GM18505 (cell line): Measurements from ENCODE around the gene TMEM154.

Source experiments
- ATAC-seq: cut with Tn5 transposase; IDR thresholded peaks from one replicate; pipeline ENCODE4 v1.9.1; 2021; ENCODE audit not compliant: unreplicated experiment
- POLR2A ChIP-seq: IDR thresholded peaks from 4 replicates; pipeline ENCODE4 v1.6.1; 2011; ENCODE audit warnings: borderline replicate concordance; ENCODE audit not compliant: insufficient read depth, insufficient read length; ENCODE audit errors: extremely low read depth

The TMEM154 gene

DNA sequence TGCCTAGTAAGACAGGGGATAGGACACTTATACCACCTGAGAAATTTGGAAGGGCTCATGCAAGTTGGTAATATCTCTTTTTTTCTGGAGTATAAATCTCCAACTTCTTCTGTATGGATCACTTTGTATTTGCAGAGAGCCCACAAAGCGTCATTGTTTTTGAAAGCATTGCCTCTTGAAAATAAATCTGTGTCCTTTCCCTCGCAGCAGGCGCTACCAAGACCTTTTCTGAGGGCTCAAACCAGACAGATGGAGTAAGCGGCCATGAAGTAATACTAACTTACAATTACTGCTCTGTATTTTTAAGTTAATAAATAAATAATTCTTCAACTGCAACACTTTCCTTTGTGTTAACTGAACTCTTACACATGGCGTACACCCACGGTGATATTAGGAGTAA is 87.9 kb downstream of the TMEM154 start:
- TF ChIP-seq POLR2A: no peak
- ATAC-seq: no peak

DNA sequence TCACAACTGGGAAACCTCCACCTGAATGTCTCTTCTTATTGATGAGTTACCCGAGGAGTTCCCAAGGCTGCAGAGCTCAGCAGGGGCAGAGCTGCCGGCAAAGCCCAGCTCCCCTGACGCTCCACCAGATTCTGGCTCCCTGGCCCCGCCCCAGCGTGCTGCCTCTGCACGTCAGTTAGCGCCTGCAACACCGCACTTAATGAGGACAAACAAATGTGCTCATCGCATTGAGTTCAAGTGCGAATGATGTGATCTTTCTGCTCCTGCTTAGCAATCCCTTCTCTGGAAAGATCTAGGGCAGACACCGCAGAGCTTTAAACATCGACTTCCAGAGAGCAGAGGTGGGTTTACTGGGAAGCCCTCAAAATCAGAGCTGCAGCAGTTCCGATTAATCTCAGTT is 88.4 kb downstream of the TMEM154 start:
- ATAC-seq: no peak
- no peak for TF ChIP-seq POLR2A

DNA sequence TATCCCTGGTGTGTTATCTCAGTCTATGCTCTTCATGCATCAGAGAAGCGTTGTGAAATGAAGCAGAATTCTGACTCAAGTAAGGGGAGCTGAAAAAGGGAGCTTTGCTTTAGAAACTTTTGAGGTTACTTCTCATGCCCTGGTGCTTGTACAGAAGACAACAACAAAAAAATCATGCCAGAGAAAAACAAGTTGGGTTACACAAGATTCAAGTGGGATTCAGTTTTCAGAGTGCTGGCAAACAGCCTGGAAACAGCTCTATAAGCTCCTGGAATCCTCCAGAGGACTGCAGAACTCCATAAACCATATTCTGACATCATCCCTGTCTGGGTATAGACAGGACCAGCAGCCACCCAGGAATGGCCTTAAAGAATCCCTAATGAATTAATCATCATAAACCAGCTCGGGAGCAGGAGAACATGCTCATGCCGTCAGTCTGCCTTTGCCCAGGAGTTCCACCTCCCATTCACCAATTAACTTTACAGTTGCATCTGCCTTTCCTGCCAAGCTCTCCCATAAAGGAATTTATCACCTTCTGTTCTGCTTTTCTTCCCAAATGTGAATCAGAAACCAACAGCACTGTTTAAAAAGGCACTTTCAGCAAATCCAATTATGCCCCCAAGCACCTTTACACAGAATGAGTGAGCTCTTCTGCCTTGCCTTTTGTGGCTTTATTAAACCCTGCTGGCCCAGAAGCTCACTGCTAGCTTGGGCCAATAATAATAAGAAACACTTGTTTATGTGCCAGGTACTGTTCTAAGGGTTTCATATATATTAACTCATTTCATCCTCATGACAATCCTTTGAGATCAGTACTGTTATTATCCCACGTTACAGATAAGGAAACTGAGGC is 89.4 kb downstream of the TMEM154 start:
- TF ChIP-seq POLR2A: no peak
- no peak for ATAC-seq

DNA sequence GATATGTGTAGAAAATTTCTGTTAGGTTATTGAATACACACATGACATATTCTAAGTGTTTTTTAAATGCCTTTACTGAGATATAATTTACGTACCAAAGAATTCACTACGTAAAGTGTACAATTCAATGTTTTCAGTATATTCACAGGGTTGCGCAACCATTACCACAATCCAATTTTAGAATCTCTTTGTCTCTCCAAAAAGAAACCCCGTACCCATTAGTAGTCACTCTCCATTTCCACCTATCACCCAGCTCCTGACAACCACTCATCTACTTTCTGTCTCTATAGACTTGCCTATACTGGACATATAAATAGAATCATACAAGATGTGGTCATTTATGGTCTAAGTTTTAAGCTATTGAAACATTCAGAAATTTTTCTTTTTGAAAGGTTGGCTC is 90.9 kb downstream of the TMEM154 start:
- no peak for ATAC-seq
- no peak for TF ChIP-seq POLR2A

DNA sequence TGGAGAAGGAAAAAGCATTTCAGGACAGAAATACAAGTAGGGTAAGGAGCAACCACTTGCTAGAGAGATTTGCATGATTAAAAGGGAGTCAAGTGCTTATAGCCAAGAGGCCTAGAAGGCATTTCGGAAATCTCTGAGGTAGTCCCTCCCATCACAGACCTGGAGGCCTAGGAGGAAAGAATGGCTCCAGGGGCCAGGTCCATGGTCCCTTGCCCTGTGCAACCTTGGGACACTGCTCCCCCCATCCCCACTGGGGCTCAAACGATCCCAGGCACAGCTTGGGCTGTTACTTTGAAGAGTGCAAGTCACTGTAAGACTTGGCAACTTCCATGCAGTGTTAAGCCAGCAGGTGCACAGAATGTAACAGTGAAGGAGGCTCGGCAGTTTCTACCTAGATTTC is 92.7 kb downstream of the TMEM154 start:
- ATAC-seq: no peak
- TF ChIP-seq POLR2A: no peak

DNA sequence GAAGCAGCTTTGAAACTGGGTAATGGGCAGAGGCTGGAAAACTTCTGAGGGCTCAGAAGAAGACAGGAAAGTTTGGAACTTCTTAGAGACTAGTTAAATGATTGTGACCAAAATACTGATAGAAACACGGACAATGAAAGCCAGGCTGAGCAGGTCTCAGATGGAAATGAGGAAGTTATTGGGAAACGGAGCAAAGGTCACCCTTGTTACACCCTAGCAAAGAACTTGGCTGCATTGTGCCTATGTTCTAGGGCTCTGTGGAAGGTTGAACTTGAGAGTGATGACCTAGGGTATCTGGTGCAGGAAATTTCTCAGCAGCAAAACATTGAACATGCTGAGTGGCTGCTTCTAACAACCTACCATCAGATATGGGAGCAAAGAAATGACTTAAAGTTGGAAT is 93.1 kb downstream of the TMEM154 start:
- TF ChIP-seq POLR2A: no peak
- ATAC-seq: no peak

DNA sequence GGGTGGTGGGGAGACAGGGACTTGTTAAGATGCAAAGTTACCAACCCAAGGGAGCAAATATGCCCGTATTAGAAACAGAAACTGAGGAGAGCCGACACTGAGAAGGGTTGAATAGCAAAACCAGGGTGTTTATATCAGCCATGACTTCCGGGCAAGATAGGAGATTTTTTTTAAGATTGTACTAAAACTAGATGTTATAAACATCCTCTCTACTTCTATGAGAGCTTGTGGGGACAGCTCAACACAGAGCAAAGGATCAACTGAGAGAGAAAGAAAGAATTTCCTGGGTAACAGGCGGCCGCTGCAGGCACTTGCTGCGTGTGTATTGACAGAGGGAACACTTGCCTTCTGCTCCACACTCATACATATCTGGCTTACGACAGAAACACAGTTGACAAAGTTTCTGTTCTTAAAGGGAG is 94.8 kb downstream of the TMEM154 start:
- TF ChIP-seq POLR2A: peak; percentile 21
- no peak for ATAC-seq

DNA sequence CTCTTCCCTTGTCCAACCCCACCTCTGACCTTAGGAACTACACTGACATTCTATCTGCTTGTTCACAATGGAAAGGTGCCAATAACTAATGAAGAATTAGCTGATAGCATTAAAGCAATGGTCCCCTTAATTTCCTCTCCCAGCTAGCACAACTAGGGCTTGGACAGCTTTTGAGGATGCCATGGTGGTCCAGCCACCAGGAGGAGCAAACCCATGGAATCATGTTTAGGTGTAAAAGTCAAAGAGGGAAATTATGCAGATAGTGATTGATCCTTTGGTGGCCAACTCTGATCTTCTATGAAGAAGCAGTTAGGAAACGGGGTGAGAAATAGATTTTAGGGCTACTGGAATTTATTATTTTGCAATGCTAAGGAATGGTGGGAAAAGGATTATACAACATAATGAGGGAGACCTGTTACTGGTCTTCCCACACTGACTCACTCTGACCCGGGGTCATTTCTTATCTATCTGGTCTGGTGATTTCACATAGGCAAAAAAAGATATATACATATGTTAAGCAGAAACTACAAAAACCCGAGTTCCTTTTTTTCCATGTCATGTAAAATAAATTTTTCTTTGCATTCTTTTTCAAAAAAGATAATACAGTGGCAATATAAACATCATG is 98.1 kb downstream of the TMEM154 start:
- no peak for ATAC-seq
- TF ChIP-seq POLR2A: no peak

DNA sequence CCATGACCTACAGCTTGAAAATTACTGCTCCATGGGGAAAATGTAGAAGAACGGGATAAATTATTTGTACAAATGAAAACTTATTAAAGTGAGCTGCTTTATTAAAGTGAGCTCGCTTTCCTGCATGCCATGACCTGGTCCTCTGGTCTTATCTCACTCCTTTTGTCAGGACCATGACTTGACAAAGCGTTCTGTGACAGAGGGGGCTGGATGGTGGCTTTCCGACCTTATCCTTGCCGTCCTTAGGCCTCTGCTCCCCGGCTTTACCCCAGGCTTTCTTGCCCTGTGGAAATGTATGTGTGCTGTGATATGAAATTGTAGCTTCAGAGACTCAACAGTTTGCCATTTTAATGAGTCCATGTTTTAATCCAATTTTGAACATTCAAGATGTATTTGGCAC is 99.9 kb downstream of the TMEM154 start:
- no peak for ATAC-seq
- TF ChIP-seq POLR2A: no peak

DNA sequence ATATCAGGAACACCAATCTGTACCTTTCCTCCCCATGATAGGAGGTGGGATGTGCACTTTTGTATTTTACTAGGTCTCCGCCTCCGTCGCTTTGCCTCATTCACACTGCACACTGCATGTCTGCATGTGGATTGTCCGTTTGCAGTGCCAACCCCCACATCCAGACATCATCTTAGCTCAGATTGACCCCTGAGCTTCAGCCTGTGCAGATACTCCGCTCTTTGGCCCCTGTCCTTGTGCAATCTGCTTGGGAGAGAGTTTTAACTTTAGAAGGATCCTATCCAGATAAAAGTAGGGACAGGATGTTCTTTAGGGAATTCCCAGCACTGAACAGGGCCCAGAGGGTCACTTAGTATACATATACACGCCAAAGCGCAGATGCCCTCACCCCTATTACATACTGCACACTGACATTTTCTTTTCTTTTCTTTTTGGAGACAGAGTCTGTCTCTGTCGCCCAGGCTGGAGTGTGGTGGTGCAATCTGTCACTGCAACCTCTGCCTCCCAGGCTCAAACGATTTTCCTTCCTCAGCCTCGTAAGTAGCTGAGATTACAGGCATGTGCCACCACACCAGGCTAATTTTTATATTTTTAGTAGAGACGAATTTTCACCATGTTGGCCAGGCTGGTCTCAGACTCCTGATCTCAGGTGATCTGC is 100.6 kb downstream of the TMEM154 start:
- no peak for TF ChIP-seq POLR2A
- ATAC-seq: no peak

DNA sequence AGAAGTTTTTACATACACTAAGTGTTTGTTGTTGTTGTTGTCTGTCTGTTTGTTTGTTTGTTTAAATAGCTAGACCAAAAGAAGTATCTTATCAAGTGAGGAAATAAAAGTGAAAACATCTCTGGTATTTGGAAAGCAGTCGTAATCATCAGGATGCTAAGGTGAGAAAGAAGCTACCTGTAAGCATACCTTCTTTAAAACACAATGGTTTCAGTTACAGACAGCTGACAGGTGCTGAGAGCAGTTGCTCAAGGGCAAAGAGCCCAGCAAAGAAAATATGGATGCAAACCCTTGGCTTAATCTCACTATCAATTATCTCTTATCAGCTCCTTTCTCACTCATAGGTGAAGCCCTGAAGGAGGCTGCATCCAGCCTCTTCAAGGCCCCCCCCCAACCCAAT is 101.1 kb downstream of the TMEM154 start:
- no peak for ATAC-seq
- no peak for TF ChIP-seq POLR2A

DNA sequence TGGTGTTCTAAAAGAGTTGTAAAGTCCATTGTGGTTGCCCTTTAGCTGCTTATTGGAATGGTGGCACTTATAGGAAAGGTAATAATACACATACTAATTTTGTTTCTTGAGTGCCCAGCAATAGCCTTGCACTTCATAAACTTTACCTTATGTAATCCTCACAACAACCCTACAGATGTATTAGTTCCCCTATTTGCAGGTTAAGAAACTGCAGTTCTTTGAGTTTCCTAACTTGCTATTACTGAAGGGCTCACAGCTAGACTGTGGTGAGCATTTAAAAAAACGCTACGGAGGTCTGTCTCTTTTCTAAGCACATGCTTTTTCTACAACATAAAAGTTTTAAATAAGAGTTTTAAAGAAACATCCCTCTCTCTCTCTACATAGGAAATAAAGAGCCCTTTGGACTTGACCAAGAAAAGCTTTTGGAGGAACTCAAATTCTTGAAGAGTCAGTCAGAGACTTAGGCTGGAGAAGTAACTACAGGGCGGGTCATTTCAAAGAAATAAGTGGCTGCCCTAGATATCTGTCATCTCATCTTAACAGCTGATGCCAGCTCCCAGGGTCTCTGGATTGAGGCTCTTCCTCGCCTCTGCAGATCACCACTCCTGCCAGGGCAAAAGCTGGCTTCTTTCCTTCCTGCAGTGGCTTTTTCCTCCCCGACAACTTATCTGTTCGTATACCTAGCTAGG is 101.9 kb downstream of the TMEM154 start:
- TF ChIP-seq POLR2A: no peak
- no peak for ATAC-seq

DNA sequence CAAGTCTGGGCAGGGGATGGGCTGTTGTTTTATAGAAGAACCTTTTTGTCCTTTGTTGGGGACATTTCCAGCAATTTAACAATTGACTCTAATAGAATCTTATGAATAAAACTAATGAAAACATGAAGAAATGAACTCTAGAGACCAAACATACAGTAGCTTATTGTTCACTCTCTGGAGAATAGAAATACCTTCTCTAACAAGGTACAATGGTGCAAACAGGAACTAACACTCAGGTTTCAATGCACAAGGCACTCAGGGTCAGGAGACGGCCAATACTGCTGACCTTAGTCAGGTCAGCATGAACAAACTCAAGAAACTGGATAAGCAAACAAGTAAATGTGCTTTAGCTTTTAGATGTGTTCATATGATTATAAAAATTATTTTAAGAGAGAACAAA is 104.3 kb downstream of the TMEM154 start:
- no peak for TF ChIP-seq POLR2A

DNA sequence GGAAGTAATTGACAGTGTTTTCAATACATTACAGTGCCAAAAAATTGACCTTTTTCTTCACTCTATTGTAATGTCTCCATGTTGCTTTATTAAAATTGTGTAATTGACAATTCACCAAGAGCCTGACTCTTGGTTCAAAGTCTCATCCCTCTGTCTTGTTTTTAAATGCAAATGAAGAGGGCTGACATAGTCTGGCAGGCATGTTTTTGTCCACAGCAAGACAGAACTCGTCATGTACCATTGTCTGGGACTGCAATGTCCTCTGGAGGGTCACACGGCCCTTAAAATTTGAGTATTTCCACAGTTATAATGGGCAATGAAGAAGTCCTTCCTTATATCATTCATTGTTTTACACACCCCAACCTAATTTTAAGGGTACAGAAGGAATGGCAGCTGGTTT is 105.9 kb downstream of the TMEM154 start:
- no peak for TF ChIP-seq POLR2A
- ATAC-seq: no peak

More for the DNA sequence above, 104.3 kb downstream of the TMEM154 start:
- ATAC-seq: no peak

DNA sequence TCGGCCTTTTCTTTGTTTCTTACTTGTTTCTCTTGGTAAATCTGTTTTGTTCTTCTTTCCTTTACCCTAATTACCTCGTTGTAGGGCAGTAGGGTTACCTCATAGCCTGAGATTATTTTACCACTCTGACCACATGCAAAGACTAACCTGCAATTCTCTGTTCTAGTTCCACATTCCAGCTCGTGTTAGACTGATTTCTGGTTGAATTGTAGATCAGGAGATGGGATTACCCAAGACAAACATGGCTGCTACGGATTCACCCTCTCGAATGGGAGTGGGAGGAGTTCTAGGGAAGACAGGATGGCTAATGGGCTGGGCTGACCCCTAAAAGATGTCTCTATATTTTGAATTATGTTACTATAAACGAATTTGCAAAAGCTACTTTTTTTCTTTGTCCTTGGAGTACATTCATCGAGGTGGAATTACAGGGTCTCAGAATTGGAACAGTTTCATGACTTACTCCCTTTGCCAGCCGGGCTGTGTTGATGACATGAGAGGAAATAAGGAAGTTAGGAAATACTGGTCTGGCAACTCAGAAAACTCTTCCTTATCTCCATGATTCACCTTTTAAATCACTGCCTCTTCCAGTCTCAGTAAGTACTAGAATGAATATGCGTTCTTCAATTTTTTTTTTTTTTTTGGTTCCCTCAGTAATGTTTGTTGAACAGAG is 107.2 kb downstream of the TMEM154 start:
- TF ChIP-seq POLR2A: no peak
- ATAC-seq: no peak
